GM12878 (cell line): Measurements from ENCODE around the gene NACC1. TPM values are rescaled to one million over a fixed set of nuclear protein-coding genes. Genes with fewer than 3 reads are reported as not detected.
A peak's percentile ranks its signal among the peaks of the same experiment; 100 is the strongest.

Source experiments
- ATAC-seq: fragments of 200-7000 bp; cut with Tn5 transposase; 3 replicates; pipeline ENCODE4 v1.9.1; 2020; ENCODE audit warnings: mild to moderate bottlenecking, moderate library complexity
- BruUV-seq: library from RNA; stranded (reverse); fragments of 400-500 nt; replicated peaks from 2 replicates; lab custom pipeline; 2021; lab: Mats Ljungman, UMichigan
- CTCF ChIA-PET: fragments of 300-600 bp; sonication (Branson Sonifier 250); formaldehyde crosslinking; extraction: SDS; loops from one replicate; lab custom pipeline; 2021; ENCODE audit warnings: inconsistent platforms; lab: Yijun Ruan, JAX
- POLR2A ChIA-PET: fragments of 350-600 bp; formaldehyde crosslinking; extraction: SDS; loops from one replicate; lab custom pipeline; 2021; ENCODE audit warnings: inconsistent platforms; lab: Charles Lee
- RAD21 ChIA-PET: fragments of 300-600 bp; sonication (Branson Sonifier 250); formaldehyde crosslinking; loops from one replicate; lab custom pipeline; 2023; ENCODE audit warnings: antibody characterized with exemption; ENCODE audit not compliant: unreplicated experiment; lab: Charles Lee
- SMC1A ChIA-PET: fragments of 300-600 bp; sonication (Branson Sonifier 250); formaldehyde crosslinking; loops from one replicate; lab custom pipeline; 2023; ENCODE audit not compliant: unreplicated experiment, uncharacterized antibody; lab: Charles Lee
- DNase-seq: peaks from one replicate; pipeline ENCODE4 v3.0.0-alpha.2; 2011; ENCODE audit warnings: low read depth, low spot score
- FAIRE-seq: peaks from 3 replicates; lab custom pipeline; 2011; peaks lifted over from hg19 to GRCh38; lab: Jason Lieb, UNC
- H2AFZ ChIP-seq: 2 replicates; pipeline ENCODE4 v1.6.0; 2011; ENCODE audit warnings: low read depth, low read length, control low read depth; ENCODE audit not compliant: control insufficient read depth
- H3K27ac ChIP-seq: 2 replicates; pipeline ENCODE4 v1.5.1; 2011; ENCODE audit warnings: control low read depth; ENCODE audit not compliant: control insufficient read depth, insufficient read depth
- H3K27me3 ChIP-seq, 2 experiments: replicated peaks in 1 of 2; 2 replicates each; pipeline versions ENCODE4 v1.6.0 to v1.6.1; 2011; ENCODE audit warnings: low read length in 1 of 2; ENCODE audit not compliant: control insufficient read depth in 2 of 2, insufficient read depth in 2 of 2
- H3K36me3 ChIP-seq, 2 experiments: 2 replicates each; pipeline ENCODE4 v1.5.1; 2011; ENCODE audit warnings: low read length in 1 of 2; ENCODE audit not compliant: control insufficient read depth in 2 of 2, insufficient read depth in 2 of 2
- H3K4me1 ChIP-seq: 2 replicates; pipeline ENCODE4 v1.6.1; 2011; ENCODE audit warnings: mild to moderate bottlenecking, low read length, moderate library complexity, mixed read lengths; ENCODE audit not compliant: control insufficient read depth, insufficient read depth
- H3K4me2 ChIP-seq: 2 replicates; pipeline ENCODE4 v1.6.0; 2011; ENCODE audit warnings: control low read depth; ENCODE audit not compliant: control insufficient read depth, insufficient read depth
- H3K4me3 ChIP-seq: fragments of 200-600 bp; sonication (generic); 2 replicates; pipeline ENCODE4 v1.5.1; 2016
- H3K79me2 ChIP-seq: 2 replicates; pipeline ENCODE4 v1.6.0; 2011; ENCODE audit warnings: low read length; ENCODE audit not compliant: control insufficient read depth, insufficient read depth
- H3K9ac ChIP-seq: 2 replicates; pipeline ENCODE4 v1.8.0; 2011; ENCODE audit warnings: low read length, control low read depth, mixed read lengths; ENCODE audit not compliant: control insufficient read depth, insufficient read depth
- H3K9me3 ChIP-seq: replicated peaks from 3 replicates; pipeline ENCODE4 v1.5.1; 2011; ENCODE audit warnings: mild to moderate bottlenecking, low read length; ENCODE audit not compliant: control insufficient read depth, insufficient read depth
- H4K20me1 ChIP-seq: 2 replicates; pipeline ENCODE4 v1.6.0; 2011; ENCODE audit not compliant: control insufficient read depth, insufficient read depth
- EP300 ChIP-seq, 2 experiments: fragments of 150-350 bp in 1 of 2; IDR thresholded peaks; 2 replicates each; pipeline ENCODE4 v1.6.1; 2011 to 2012; ENCODE audit warnings: low read depth in 2 of 2, low read length in 2 of 2, borderline replicate concordance in 1 of 2, improper control_type of control experiment in 1 of 2, inconsistent platforms in 1 of 2; ENCODE audit not compliant: control insufficient read depth in 1 of 2
- IKZF1 ChIP-seq: fragments of 450-650 bp; conservative IDR thresholded peaks from 2 replicates; pipeline ENCODE4 v1.6.1; 2017; ENCODE audit warnings: antibody characterized with exemption, mild to moderate bottlenecking
- MTA2 ChIP-seq: fragments of 450-650 bp; IDR thresholded peaks from 2 replicates; pipeline ENCODE4 v1.6.1; 2016; ENCODE audit warnings: low read depth, mild to moderate bottlenecking, moderate library complexity
- NFYA ChIP-seq: IDR thresholded peaks from 2 replicates; pipeline ENCODE4 v1.6.1; 2011; ENCODE audit warnings: low read depth, mild to moderate bottlenecking, low read length, improper control_type of control experiment, borderline replicate concordance
- RUNX3 ChIP-seq: IDR thresholded peaks from 2 replicates; pipeline ENCODE4 v1.6.1; 2012; ENCODE audit warnings: low read length, inconsistent platforms
- SMARCA5 ChIP-seq: fragments of 450-650 bp; IDR thresholded peaks from 2 replicates; pipeline ENCODE4 v1.6.1; 2017; ENCODE audit warnings: mild to moderate bottlenecking
- ZNF217 ChIP-seq: fragments of 450-650 bp; IDR thresholded peaks from 2 replicates; pipeline ENCODE4 v1.6.1; 2017; ENCODE audit warnings: antibody characterized with exemption, mild to moderate bottlenecking
- ZNF384 ChIP-seq: IDR thresholded peaks from 2 replicates; pipeline ENCODE4 v1.6.1; 2012; ENCODE audit warnings: low read depth, mild to moderate bottlenecking, low read length, improper control_type of control experiment, borderline replicate concordance
- WGBS: methylation state at CpG from one replicate; pipeline ENCODE4 v1.1.6; 2016; ENCODE audit warnings: low lambda C conversion rate; ENCODE audit not compliant: insufficient replicate concordance, insufficient coverage; ENCODE audit errors: missing lambda C conversion rate; 5-methylcytosine and 5-hydroxymethylcytosine counted together
- in situ Hi-C: fragments of 300-500 bp; cut with MboI; formaldehyde crosslinking; loops from 9 replicates; pipeline ENCODE4 v1.14.3; 2018; ENCODE audit warnings: mixed read lengths
- intact Hi-C: fragments of 100-400 bp; cut with micrococcal nuclease; formaldehyde crosslinking; loops from one replicate; pipeline ENCODE4 v1.14.2; 2022; ENCODE audit not compliant: unreplicated experiment
- polyA plus RNA-seq, 11 experiments: library from polyadenylated mRNA; depleted of rRNA in 4 of 11; unstranded in 6 of 11; stranded (reverse) in 5 of 11; fragments of >200 nt; fragmentation: Nextera tagmentation in 4 of 11; fragmentation: Illumina TruSeq in 1 of 11; extraction: Ambion mirVana in 4 of 11; extraction: Trizol in 1 of 11; gene quantifications; 1 replicate in 1 of 11; 2 replicates in 10 of 11; pipeline versions ENCODE4 v1.2.1 to v1.2.3, GENCODE V29; 2011 to 2016; ENCODE audit warnings: inconsistent platforms in 2 of 11, missing spikeins in 2 of 11, low read depth in 1 of 11
- total RNA-seq, 4 experiments: library from RNA; depleted of rRNA in 3 of 4; stranded (reverse); fragments of >200 nt in 3 of 4; fragmentation: Illumina TruSeq in 1 of 4; extraction: Trizol in 1 of 4; gene quantifications; 2 replicates each; pipeline versions ENCODE4 v1.2.1 to v1.2.3, GENCODE V29; 2013 to 2021
- TF ChIP-seq, protein P1 (sequence below): IDR thresholded peaks from 2 replicates; pipeline ENCODE4 v1.6.1; 2012; ENCODE audit warnings: low read depth, low read length, improper control_type of control experiment
- TF ChIP-seq, protein P2 (sequence below): IDR thresholded peaks from 2 replicates; pipeline ENCODE4 v1.6.1; 2012; ENCODE audit warnings: low read depth, low read length, improper control_type of control experiment
- TF ChIP-seq, protein P3 (sequence below): fragments of 450-650 bp; IDR thresholded peaks from 2 replicates; pipeline ENCODE4 v1.6.1; 2017; ENCODE audit warnings: mild to moderate bottlenecking, moderate library complexity
- TF ChIP-seq, protein P4 (sequence below): fragments of 450-650 bp; IDR thresholded peaks from 2 replicates; pipeline ENCODE4 v1.6.1; 2017; ENCODE audit warnings: low read depth, mild to moderate bottlenecking, moderate library complexity

The NACC1 gene
- total and polyA plus RNA-seq, 10 of the 15 experiments (the other 5 are each of a cell fraction or from before 2014, with no cell fraction given): 0.18 to 120 (median 19.2) TPM

DNA sequence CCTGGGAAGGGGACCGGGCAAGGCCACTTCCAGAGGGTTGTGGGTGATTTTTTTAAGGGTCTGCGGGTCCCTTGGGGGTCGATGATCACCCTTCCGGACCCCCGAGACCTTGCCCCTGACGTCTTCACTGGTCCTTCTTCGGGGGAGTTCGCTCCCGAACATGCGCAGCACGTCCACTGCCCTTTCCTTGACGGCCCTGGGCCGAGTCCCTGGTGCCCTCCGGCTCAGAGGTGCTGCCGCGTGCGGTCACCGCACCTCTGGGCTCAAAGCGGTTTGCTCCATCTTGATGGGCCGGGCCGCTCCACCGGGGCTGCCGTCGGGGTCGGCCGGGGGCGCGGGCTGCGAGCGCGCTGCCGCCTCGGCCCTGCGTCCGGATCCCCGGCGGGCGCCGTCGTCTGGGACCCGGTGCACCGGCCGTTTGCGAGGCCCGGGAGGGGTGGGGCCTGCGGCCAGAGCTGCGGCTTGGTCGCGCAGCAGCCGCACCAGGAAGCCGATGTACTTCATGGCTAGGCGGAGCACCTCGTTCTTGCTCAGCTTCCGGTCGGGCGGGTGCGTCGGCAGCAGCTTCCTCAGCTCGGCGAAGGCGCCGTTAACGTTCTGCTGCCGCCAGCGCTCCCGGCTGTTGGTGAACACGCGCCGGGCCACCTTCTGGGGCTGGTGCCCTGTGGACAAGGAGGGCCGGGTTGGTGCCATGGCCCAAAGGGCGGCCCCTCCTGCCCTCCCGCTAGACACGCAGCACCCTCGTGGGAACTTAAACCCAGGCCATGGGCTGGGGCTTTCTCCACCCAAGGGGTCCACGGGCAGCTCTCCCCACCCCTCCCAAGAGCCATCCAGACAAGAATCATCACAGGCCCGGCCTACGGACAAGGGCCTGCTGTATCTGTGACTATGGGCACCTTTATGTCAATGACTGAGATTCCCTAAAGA is 18.7 kb upstream of the NACC1 start:
- intact Hi-C loops: loop anchor here (10.0 kb wide), 1 partner anchor 65 kb away; no protein-coding TSS in a partner anchor
- TF ChIP-seq MTA2 (no peak), ZNF384 (no peak), ZNF217 (peak; percentile 60; the same call in 1 of the 2 replicates), EP300 (IDR thresholded peaks at IDR 0.05; ENCODE audit: borderline replicate concordance in 1 of 2, control insufficient read depth in 1 of 2, low read depth in 2 of 2, low read length in 2 of 2) (0 out of 4 replicates have a peak, but pooled peaks of 1 of the 2 experiments have one; percentile 16), RUNX3 (peak; percentile 29), IKZF1 (peak; percentile 63), SMARCA5 (0 out of 2 replicates have a peak, but pooled peaks have one; percentile 14), NFYA (no peak)
- TF ChIP-seq, protein P1, sequence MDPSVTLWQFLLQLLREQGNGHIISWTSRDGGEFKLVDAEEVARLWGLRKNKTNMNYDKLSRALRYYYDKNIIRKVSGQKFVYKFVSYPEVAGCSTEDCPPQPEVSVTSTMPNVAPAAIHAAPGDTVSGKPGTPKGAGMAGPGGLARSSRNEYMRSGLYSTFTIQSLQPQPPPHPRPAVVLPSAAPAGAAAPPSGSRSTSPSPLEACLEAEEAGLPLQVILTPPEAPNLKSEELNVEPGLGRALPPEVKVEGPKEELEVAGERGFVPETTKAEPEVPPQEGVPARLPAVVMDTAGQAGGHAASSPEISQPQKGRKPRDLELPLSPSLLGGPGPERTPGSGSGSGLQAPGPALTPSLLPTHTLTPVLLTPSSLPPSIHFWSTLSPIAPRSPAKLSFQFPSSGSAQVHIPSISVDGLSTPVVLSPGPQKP: peak; percentile 66; the same call in 1 of the 2 replicates
- TF ChIP-seq, protein P2, sequence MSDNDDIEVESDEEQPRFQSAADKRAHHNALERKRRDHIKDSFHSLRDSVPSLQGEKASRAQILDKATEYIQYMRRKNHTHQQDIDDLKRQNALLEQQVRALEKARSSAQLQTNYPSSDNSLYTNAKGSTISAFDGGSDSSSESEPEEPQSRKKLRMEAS: peak; percentile 49; the same call in 1 of the 2 replicates
- TF ChIP-seq, protein P3, sequence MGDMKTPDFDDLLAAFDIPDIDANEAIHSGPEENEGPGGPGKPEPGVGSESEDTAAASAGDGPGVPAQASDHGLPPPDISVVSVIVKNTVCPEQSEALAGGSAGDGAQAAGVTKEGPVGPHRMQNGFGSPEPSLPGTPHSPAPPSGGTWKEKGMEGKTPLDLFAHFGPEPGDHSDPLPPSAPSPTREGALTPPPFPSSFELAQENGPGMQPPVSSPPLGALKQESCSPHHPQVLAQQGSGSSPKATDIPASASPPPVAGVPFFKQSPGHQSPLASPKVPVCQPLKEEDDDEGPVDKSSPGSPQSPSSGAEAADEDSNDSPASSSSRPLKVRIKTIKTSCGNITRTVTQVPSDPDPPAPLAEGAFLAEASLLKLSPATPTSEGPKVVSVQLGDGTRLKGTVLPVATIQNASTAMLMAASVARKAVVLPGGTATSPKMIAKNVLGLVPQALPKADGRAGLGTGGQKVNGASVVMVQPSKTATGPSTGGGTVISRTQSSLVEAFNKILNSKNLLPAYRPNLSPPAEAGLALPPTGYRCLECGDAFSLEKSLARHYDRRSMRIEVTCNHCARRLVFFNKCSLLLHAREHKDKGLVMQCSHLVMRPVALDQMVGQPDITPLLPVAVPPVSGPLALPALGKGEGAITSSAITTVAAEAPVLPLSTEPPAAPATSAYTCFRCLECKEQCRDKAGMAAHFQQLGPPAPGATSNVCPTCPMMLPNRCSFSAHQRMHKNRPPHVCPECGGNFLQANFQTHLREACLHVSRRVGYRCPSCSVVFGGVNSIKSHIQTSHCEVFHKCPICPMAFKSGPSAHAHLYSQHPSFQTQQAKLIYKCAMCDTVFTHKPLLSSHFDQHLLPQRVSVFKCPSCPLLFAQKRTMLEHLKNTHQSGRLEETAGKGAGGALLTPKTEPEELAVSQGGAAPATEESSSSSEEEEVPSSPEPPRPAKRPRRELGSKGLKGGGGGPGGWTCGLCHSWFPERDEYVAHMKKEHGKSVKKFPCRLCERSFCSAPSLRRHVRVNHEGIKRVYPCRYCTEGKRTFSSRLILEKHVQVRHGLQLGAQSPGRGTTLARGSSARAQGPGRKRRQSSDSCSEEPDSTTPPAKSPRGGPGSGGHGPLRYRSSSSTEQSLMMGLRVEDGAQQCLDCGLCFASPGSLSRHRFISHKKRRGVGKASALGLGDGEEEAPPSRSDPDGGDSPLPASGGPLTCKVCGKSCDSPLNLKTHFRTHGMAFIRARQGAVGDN: peak; percentile 87
- TF ChIP-seq, protein P4, sequence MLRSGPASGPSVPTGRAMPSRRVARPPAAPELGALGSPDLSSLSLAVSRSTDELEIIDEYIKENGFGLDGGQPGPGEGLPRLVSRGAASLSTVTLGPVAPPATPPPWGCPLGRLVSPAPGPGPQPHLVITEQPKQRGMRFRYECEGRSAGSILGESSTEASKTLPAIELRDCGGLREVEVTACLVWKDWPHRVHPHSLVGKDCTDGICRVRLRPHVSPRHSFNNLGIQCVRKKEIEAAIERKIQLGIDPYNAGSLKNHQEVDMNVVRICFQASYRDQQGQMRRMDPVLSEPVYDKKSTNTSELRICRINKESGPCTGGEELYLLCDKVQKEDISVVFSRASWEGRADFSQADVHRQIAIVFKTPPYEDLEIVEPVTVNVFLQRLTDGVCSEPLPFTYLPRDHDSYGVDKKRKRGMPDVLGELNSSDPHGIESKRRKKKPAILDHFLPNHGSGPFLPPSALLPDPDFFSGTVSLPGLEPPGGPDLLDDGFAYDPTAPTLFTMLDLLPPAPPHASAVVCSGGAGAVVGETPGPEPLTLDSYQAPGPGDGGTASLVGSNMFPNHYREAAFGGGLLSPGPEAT: no peak

More for the DNA sequence above, 18.7 kb upstream of the NACC1 start:
- no peak for FAIRE-seq
- Histone ChIP-seq H3K27ac (peak overlapping the region; percentile 48; the same call in 1 of the 2 replicates), H3K4me3 (no peak overlapping the region), H3K4me1 (peaks cover 50% of the 10 kb centered on the region), H3K79me2 (peaks cover 4% of the 10 kb centered on the region; the same call in 1 of the 2 replicates), H4K20me1 (no peaks in the 10 kb centered on the region), H2AFZ (peak overlapping the region; percentile 14; the same call in 1 of the 2 replicates), H3K9me3 (no peaks in the 10 kb centered on the region; the same call in 2 of the 3 replicates), H3K9ac (no peak overlapping the region; the same call in 1 of the 2 replicates), H3K27me3 (peaks cover 2 to 7% of the 10 kb centered on the region in 2 experiments), H3K36me3 (no peaks in the 10 kb centered on the region), H3K4me2 (peak overlapping the region; percentile 84)
- WGBS: 9% methylated on average over 72 of the region's 77 CpGs
- POLR2A ChIA-PET: interaction anchor here (0.5 to 0.6 kb wide), 2 partner anchors 122 to 157 kb away, joined by 4 to 5 read pairs; no protein-coding TSS in a partner anchor
- CTCF ChIA-PET: interaction anchor here (0.5 to 3.0 kb wide), 4 partner anchors 38 to 134 kb away, joined by 3 to 13 read pairs (median 8); no protein-coding TSS in a partner anchor
- RAD21 ChIA-PET: interaction anchor here (1.0 kb wide), 1 partner anchor 122 kb away, joined by 3 read pairs; no protein-coding TSS in a partner anchor
- no peak for DNase-seq
- BruUV-seq: no TSS peak
- in situ Hi-C loops: loop anchor here (10.0 kb wide), 1 partner anchor 215 kb away; the partner anchor contains the start of genes DNASE2 and KLF1
- SMC1A ChIA-PET: no interaction called here
- ATAC-seq: peak; percentile 18
